GM21390 (cell line): Measurements from ENCODE around the gene PTCRA.

Experiments used
- ATAC-seq: cut with Tn5 transposase; IDR thresholded peaks from one replicate; pipeline ENCODE4 v1.9.1; 2021; ENCODE audit not compliant: unreplicated experiment

The PTCRA gene

GRCh38 chr6:42970871-42971612 lies 55.2 kb downstream of the PTCRA start:
- ATAC-seq = no peak

GRCh38 chr6:42971746-42972327 lies 56.0 kb downstream of the PTCRA start:
- ATAC-seq = no peak

GRCh38 chr6:42973926-42974325 lies 58.1 kb downstream of the PTCRA start:
- no peak for ATAC-seq

- no peak for ATAC-seq
Measured at GRCh38 chr6:42974919-42975505, 59.2 kb downstream of the PTCRA start.
